A549 (cell line): Measurements from ENCODE around the gene MMP1.

Experiments used
- CEBPB ChIP-seq, 2 experiments: fragments of >200 bp in 1 of 2; sonication (Bioruptor Twin) in 1 of 2; formaldehyde crosslinking in 1 of 2; IDR thresholded peaks; 2 replicates each; pipeline ENCODE4 v1.6.1; 2012 to 2016
- CTCF ChIP-seq: fragments of >200 bp; sonication (Bioruptor Twin); formaldehyde crosslinking; IDR thresholded peaks from 3 replicates; pipeline ENCODE4 v1.5.1; 2016
- EHMT2 ChIP-seq: fragments of 200-600 bp; sonication (generic); IDR thresholded peaks from 2 replicates; pipeline ENCODE4 v1.6.1; 2016; ENCODE audit warnings: antibody characterized with exemption, low read depth, mild to moderate bottlenecking, moderate library complexity
- EP300 ChIP-seq, 2 experiments: fragments of >200 bp; sonication (Bioruptor Twin); formaldehyde crosslinking; IDR thresholded peaks; 2 replicates in 1 of 2; 3 replicates in 1 of 2; pipeline ENCODE4 v1.6.1; 2016 to 2017
- HMGXB4 ChIP-seq: fragments of 250-450 bp; sonication (Bioruptor Pico); IDR thresholded peaks from 2 replicates; pipeline ENCODE4 v1.5.0; 2021; ENCODE audit warnings: mild to moderate bottlenecking, moderate library complexity, borderline replicate concordance
- JUN ChIP-seq, 2 experiments: fragments of >200 bp; sonication (Bioruptor Twin); formaldehyde crosslinking; IDR thresholded peaks; 2 replicates in 1 of 2; 3 replicates in 1 of 2; pipeline ENCODE4 v1.6.1; 2016 to 2017
- NFE2L2 ChIP-seq: fragments of 150-350 bp; conservative IDR thresholded peaks from 2 replicates; pipeline ENCODE4 v1.6.1; 2014; ENCODE audit warnings: low read length
- NR3C1 ChIP-seq: fragments of >200 bp; sonication (Bioruptor Twin); formaldehyde crosslinking; IDR thresholded peaks from 3 replicates; pipeline ENCODE4 v1.6.1; 2017
- POLR2A ChIP-seq: IDR thresholded peaks from 2 replicates; pipeline ENCODE4 v1.6.1; 2012; ENCODE audit warnings: mild to moderate bottlenecking, low read length
- RAD21 ChIP-seq, 2 experiments: fragments of >200 bp in 1 of 2; sonication (Bioruptor Twin) in 1 of 2; formaldehyde crosslinking in 1 of 2; IDR thresholded peaks in 1 of 2; conservative IDR thresholded peaks in 1 of 2; 2 replicates in 1 of 2; 3 replicates in 1 of 2; pipeline ENCODE4 v1.6.1; 2012 to 2018; ENCODE audit warnings: inconsistent platforms in 1 of 2

- no peak for TF ChIP-seq POLR2A
- TF ChIP-seq CTCF, result no peak
- TF ChIP-seq JUN (IDR thresholded peaks at IDR 0.05), result no peak
- TF ChIP-seq RAD21 (conservative IDR thresholded peaks at IDR 0.05 in 1 of 2, IDR thresholded peaks at IDR 0.05 in 1 of 2), result no peak
- no peak for TF ChIP-seq HMGXB4 (CRISPR knock-in tag)
- no peak for TF ChIP-seq CEBPB (IDR thresholded peaks at IDR 0.05)
- TF ChIP-seq EHMT2, result no peak
- no peak for TF ChIP-seq EP300 (IDR thresholded peaks at IDR 0.05)
- no peak for TF ChIP-seq NR3C1
- no peak for TF ChIP-seq NFE2L2
Observed at GRCh38 chr11:102792604-102793003, 5.4 kb downstream of the MMP1 start.
